Ascending aorta (tissue), 2 donors: ENCODE data around the gene MSH6. TPM values are rescaled to one million over a fixed set of nuclear protein-coding genes. Genes with fewer than 3 reads are reported as not detected.
"Not testable (repeated sequence)": the region's sequence is repeated elsewhere in the genome, so short reads cannot be mapped to it uniquely, and the experiment has no call there.

ENCODE experiments used
- DNase-seq, 2 donors: peaks; one replicate each; pipeline ENCODE4 v3.0.0-alpha.2; 2019; ENCODE audit warnings: low spot score in 2 of 2
- H3K27ac ChIP-seq, 2 donors: fragments of 200-600 bp; sonication (generic); one replicate each; pipeline ENCODE4 v1.5.1; 2016 to 2017; ENCODE audit warnings: mild to moderate bottlenecking in 1 of 2
- H3K27me3 ChIP-seq: fragments of 200-600 bp; sonication (generic); one replicate; pipeline ENCODE4 v1.5.1; 2017
- H3K36me3 ChIP-seq, 2 donors: fragments of 200-600 bp; sonication (generic); one replicate each; pipeline ENCODE4 v1.5.1; 2016
- H3K4me1 ChIP-seq, 2 donors: fragments of 200-600 bp; sonication (generic); one replicate each; pipeline ENCODE4 v1.5.1; 2016 to 2017; ENCODE audit warnings: mild to moderate bottlenecking in 1 of 2
- H3K4me3 ChIP-seq, 2 donors: fragments of 200-600 bp; sonication (generic); one replicate each; pipeline ENCODE4 v1.5.1; 2016 to 2017; ENCODE audit warnings: mild to moderate bottlenecking in 1 of 2
- H3K9me3 ChIP-seq, 2 donors: fragments of 200-600 bp; sonication (generic); one replicate each; pipeline ENCODE4 v1.5.1; 2016
- CTCF ChIP-seq, 3 experiments: fragments of 200-600 bp in 2 of 3; fragments of 450-650 bp in 1 of 3; sonication (generic) in 2 of 3; IDR thresholded peaks; one replicate each; pipeline ENCODE4 v1.5.1; 2016 to 2019; ENCODE audit warnings: antibody characterized with exemption in 3 of 3, mild to moderate bottlenecking in 1 of 3, moderate library complexity in 1 of 3
- intact Hi-C: fragments of 100-400 bp; cut with DNase I; formaldehyde crosslinking; loops from one replicate; pipeline ENCODE4 v1.15.1; 2023
- total RNA-seq: library from RNA; depleted of rRNA; stranded (reverse); fragments of >200 nt; gene quantifications from one replicate; pipeline ENCODE4 v1.1.0, GENCODE V29; 2016

Gene MSH6
- total RNA-seq, 1 donor from 2014 or later, result 11.8 TPM

- no peak for DNase-seq
- Histone ChIP-seq H3K4me3 (no peak overlapping the region), H3K4me1 (peaks cover 0 to 7% of the 10 kb centered on the region in 2 donors), H3K36me3 (no peaks in the 10 kb centered on the region), H3K27ac (no peak overlapping the region), H3K9me3 (no peaks in the 10 kb centered on the region), H3K27me3 (no peaks in the 10 kb centered on the region)
- TF ChIP-seq CTCF (IDR thresholded peaks at IDR 0.05), result no peak
- intact Hi-C loops, result no loop called here
Measured at GRCh38 chr2:47849368-47849767, 66.4 kb downstream of the MSH6 start.

- DNase-seq, result no peak
- no peak for TF ChIP-seq CTCF (IDR thresholded peaks at IDR 0.05)
- no peaks in the 10 kb centered on the region for H3K27me3 ChIP-seq
- no peak overlapping the region for H3K27ac ChIP-seq
- H3K9me3 ChIP-seq, result no peaks in the 10 kb centered on the region
- intact Hi-C loops, result no loop called here
- H3K36me3 ChIP-seq, result no peaks in the 10 kb centered on the region
- no peak overlapping the region for H3K4me3 ChIP-seq
- H3K4me1 ChIP-seq, result peaks cover 0 to 5% of the 10 kb centered on the region in 2 donors
Measured at GRCh38 chr2:47850198-47850597, 67.3 kb downstream of the MSH6 start.

- H3K27ac ChIP-seq, intact Hi-C loops, H3K36me3 ChIP-seq, H3K9me3 ChIP-seq, H3K27me3 ChIP-seq, H3K4me3 ChIP-seq, H3K4me1 ChIP-seq, DNase-seq: not testable (repeated sequence)
Measured at GRCh38 chr2:47853067-47853777, 70.3 kb downstream of the MSH6 start.

Other genes with a start within 250 kb of the MSH6 start
- gene KCNK12, start 212.2 kb upstream of the MSH6 start, total RNA-seq, result not detected
- 15.1 TPM for gene FBXO11, start 123.4 kb downstream of the MSH6 start, total RNA-seq